Dermis microvascular lymphatic vessel endothelial cell (primary cell): ENCODE measurements around the gene S1PR1. TPM values are rescaled to one million over a fixed set of nuclear protein-coding genes. Genes with fewer than 3 reads are reported as not detected.
"Not testable (repeated sequence)": the region's sequence is repeated elsewhere in the genome, so short reads cannot be mapped to it uniquely, and the experiment has no call there.

Experiments used
- DNase-seq, 2 donors: peaks; one replicate each; pipeline versions ENCODE4 v3.0.0 to v3.0.0-alpha.2; 2010; ENCODE audit warnings: low read depth in 2 of 2
- total RNA-seq: library from RNA; depleted of rRNA; stranded (reverse); fragments of >200 nt; gene quantifications from 2 replicates; pipeline ENCODE4 v1.2.1, GENCODE V29; 2014

S1PR1 gene
- total RNA-seq, result 184 and 254 TPM in 2 replicates

DNA sequence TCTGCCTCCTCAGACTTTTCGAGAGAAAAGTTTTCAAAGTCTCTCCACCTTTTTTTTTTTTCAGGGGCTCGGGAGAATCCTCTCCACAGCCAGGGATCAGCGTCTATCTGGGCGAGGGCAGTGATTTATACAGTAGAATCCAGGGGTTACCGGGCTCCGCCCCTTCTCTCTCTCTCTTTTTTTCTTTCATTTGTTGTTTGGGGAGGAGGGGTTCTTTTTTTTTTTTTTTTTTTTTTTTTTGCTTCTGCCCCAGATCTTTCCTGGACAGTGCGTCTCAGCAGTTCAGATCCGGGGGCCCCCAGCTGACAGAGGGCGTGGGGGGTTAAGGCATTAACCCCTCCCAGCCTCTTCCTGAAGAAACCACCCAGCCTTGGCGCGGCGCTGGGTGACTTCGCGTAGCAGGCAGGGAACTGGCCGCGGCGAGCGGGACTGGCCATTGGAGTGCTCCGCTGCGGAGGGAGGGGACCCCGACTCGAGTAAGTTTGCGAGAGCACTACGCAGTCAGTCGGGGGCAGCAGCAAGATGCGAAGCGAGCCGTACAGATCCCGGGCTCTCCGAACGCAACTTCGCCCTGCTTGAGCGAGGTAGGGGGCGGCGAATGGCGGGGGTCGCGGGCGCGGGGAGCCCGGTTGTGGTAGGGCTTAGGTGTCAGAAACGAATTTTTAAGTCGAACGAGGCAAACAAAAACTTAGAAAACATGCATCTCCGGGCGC lies at the start of gene S1PR1:
TSS of gene S1PR1 (plus strand) at position 504 of the 713 bp plus-strand sequence. CDS start 1,966 bp downstream, outside the sequence.
- peak; percentile 90 to 96 for DNase-seq

DNA sequence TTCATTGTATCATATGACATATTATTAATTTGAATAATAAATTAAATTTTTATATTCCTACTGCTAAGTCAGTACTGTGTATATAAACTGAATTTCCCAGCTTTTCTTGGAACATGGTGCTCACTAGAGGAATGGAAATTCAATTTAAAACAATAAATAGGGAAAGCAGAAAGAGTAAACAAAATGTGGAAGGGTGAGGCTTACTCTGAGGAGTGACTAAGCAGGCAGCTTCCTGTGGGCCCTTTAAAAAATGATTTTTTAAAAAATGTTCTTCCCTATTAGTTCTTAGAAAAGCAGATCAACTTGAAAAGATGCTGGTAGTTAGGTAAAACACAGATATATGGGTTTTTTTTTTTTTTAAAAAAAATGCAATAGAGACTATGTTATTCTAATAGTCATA lies 49.5 kb upstream of the S1PR1 start:
- peak in 1 of 2 donors; percentile 57 for DNase-seq

DNA sequence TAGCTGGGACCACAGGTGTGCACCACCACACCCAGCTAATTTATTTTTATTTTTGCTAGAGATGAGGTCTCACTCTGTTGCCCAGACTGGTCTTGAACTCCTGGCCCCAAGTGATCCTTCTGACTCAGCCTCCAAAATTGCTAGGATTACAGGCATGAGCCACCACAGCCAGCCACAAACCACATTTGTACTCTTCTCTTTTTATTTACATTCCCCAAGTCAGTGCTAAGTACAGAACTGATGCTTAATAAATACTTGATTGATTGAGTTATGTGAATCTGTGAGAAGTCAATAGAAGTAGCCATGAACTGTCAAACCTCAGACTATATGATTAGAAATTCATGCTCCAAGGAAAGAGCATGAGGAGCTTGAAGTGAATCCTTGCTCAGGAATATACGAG lies 48.5 kb upstream of the S1PR1 start:
- no peak for DNase-seq

DNA sequence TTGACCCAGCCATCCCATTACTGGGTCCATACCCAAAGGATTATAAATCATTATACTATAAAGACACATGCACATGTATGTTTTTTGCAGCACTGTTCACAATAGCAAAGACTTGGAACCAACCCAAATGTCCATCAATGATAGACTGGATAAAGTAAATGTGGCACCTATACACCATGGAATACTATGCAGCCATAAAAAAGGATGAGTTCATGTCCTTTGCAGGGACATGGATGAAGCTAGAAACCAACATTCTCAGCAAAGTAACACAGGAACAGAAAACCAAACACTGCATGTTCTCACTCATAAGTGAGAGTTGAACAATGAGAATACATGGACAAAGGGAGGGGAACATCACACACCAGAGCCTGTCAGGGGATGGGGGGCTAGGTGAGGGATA lies 47.9 kb upstream of the S1PR1 start:
- not testable (repeated sequence) for DNase-seq

DNA sequence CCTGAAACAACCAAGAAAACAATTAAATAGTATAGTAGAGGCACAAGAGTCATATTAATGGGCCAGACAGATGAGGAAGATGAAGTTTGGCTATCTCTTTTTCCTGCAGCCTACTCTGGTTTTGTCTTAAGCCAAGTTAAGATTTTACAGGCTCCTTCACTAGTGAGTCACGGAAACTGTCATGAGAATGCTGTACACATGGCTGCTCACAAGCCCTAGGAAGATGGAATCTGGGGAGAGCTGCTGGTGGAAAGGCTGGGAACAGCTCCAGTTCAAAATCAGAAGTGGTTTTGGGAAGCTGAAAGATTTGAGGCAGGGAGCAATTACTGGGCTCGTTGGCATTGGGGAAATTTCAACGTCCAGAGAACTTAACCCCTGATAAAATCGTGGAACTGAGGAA lies 46.4 kb upstream of the S1PR1 start:
- DNase-seq, result no peak

DNA sequence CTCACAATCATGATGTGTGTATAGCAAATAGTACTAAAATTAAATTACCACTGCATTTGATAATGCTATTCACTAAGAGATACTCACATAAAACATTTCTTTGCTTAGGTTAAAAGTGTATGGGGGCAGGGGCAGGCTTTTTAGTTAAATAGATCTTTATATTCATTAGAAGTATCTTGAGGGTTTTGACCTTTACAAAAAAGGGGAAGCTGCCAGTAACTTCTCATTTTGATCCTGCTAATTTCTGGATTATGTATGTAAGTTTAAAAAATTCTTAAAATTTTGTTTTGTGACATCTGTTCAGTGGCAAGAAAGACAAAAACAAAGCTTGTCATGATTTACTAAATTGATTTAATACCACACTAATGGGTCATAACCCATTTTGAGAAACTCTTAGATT lies 45.8 kb upstream of the S1PR1 start:
- DNase-seq, result no peak

DNA sequence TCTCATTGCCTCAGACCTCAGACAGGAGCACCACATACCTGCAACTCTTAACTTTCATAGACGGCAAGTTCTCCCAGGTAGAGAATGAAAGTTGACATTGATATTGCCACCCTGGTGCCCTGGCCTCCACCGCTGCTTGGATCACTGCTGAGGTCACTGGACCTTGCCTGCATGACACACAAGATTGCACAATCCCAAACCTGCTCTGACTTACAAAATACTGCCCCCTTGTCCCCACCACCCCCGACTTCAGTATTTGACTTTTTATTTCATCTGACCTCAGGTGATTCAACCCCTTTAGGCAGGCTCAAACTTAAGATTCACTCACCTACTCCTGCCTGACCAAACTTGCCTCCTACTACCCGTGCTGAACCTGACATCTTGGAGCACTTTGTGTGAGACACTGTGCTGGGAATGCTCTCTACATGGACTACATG lies 43.1 kb upstream of the S1PR1 start:
- DNase-seq, result no peak

DNA sequence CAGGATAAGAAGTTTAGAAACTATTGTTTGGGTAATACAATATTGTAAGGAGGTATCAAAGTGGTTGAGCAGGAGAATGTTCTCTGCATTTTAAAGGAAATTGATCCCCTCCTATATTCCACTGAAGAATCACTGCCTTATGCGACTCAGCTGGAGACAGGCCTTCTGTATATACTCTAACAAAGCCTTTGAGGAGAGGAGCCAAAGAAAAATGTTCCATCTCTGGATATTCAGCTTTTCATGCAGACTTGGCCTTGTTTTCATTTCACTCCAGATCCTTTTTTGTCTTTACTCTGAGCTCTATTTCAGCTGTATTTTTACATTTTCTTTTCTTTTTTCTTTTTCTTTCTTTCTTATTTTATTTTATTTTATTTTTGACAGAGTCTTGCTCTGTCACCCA lies 42.1 kb upstream of the S1PR1 start:
- DNase-seq, result no peak

DNA sequence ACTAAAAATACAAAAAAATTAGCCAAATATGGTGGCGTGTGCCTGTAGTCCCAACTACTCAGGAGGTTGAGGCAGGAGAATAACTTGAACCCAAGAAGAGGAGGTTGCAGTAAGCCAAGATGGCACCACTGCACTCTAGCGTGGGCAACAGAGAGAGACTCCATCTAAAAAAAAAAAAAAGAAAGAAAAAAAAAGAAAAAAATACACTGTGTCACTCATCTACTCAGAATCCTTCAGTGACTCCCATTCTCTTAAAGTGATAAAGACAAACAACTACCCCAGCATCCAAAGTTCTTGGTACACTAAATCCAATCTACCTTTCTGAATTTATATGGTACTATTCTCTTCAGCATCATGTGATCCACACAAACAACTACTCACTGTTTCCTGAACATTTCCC lies 40.2 kb upstream of the S1PR1 start:
- DNase-seq, result no peak

DNA sequence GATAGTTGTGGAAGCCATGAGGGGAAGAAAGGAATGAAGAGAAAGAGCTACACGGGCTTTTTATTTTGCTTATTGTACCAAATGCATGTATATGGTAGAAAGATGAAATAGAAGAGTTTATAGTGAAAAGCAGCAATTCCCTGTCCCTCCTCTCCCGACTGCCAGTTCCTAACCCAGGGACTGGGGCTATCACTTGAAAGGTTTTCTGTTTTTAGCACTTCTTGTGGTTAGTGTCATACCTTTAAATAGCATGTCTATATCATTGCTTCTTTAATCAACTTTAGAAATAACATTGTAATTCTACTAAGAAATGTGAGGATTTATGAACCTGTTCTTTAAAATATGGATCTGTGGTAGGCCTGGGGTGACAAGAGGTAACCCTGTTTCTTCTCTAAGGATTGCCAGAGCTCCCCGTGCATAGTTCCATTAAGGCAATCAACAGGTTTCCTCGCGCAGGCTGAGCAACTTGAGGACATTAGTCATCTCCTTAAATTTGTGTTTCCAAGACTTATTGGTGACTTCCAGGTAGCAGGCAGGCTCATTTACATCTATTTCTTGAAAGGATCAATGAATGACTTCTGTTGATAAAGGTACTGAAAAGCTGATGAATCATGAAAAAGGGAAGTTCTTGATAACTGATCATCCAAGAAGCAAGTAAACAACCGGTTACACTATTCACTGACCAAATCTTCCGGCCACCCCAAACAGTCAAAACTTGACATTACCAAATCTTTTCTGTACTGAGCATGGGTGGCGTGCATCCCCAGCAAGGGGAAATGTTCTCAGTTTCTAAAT lies 37.8 kb upstream of the S1PR1 start:
- no peak for DNase-seq

DNA sequence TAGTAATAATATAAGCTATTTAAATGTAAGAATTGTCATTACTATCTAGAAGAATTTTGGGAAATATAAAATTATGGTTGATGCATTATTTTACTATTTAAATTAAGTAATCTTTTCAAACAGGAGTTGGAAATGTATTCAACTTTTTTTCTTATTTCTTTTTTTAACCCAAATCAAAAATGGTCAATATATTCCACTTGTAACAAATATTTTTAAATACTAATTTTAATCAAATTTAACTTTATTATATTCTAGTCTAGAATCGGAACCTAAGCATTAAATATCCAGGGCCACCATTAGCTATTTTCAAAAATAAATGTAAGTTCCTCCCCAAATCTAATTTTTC lies 37.2 kb upstream of the S1PR1 start:
- DNase-seq, result no peak

DNA sequence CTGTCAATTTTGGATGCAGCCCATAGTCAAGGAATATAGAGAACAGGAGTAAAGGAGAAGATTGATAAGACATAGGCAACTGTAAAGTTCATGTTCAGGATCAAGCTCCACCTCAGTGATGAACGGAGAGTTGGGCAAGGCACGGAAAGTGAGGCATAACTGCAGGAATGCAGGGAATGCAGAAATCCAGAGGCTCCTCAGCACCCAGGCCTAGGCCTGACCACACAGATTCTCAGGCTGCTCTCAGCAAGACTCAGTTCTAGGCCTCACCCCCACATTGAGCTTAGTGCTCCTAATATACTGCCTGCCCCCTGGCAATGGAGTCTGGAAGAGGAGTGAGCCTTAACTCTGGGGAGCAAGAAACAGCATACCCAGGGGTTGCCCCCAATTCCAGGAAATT lies 36.3 kb upstream of the S1PR1 start:
- peak in 1 of 2 donors; percentile 24 for DNase-seq

DNA sequence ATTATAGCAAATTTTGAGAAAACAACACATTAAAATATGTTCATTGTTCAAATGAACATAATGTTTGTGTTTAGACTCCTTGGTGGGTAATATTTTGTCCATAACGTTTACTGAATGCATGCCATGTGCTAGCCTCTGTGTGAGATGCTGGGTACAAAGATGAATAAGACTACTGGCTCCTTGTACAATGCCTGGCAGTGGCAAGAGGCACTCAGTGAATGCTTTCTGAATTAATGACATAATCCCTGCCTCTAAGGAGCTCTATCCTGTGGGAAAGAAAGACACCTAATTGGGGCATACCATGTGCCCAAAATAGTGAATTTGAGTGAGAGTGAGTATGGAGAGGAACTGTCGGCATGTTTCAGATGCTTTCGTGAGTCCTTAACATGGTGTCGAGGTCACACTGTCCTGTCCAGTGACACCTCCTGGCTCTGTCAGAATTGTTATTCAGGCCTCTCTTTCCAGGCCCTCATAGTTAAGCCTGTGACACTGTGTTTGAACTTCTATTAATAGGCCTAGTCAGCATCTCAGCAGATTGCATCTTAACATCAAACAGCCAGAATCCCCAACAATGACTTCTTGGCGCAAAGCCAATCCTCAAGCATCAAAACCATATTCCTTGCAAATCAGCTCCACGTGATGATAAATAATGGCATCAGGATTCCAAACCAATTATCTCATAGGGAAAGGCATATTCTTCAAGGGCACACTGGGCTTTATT lies 32.8 kb upstream of the S1PR1 start:
- peak in 1 of 2 donors; percentile 49 for DNase-seq

DNA sequence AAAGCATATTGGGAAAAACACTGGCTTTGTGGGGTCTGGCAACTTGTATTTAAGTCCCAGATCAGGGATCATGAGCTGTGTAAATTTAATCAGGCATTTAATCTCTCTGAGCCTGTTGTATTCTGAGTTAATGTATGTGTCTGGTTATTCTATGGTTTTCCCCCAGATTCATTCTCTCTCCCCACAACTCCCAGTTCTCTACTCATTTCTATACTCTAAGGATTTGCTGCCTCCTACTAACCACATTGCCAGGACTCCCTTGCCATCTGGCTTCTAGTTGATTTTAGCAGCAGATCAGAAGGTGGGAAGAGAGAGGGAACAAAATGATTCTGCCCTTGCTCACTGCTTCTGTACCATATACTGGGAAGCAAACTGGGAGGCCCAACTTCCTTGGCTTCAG lies 31.4 kb upstream of the S1PR1 start:
- no peak for DNase-seq

DNA sequence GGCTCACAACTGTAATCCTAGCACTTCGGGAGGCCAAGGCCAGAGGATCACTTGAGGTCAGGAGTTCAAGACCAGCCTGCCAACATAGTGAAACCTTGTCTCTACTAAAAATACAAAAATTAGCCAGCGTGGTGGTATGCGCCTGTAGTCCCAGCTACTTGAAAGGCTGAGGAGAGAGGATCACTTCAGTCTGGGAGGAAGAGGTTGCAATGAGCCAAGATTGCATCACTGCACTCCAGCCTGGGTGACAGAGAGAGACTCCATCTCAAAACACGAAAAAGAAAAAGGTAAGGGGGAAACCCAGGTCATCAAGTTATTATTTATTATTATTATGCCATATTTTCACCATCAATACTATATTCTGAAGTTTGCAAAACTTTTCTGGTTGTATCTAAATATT lies 30.7 kb upstream of the S1PR1 start:
- not testable (repeated sequence) for DNase-seq

DNA sequence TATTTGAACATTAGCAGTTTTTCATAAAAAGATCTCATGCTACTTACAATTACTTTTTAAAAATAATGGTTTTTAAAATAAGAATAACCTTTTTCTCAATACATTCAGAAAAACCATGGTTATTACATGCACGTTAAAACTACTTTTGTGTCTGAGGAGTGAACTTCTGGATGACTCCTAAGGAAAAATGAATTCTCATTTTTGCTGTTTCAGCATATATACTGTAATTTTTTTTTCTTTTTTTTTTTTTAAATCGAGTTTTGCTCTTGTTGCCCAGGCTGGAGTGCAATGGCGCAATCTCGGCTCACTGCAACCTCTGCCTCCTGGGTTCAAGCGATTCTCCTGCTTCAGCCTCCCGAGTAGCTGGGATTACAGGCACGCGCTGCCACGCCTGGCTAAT lies 29.5 kb upstream of the S1PR1 start:
- not testable (repeated sequence) for DNase-seq

DNA sequence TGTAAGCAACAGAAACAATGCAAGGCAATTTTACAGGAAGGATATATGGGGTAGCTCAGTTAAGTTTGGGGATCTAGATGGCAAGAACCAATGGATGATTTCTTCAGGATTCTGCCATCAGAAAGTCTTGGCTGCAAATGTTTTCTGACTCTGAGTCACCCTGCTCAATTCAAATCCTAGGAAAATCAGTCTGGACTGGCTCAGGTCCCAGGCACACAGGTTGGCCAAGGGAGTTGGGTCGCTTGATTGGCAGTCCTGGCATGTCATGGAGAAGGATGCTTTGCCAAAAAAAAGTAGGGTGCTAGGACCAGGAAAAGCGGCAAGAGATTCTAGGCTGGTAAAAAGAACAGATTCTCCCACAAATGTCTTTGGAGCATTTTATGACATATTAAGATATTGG lies 28.9 kb upstream of the S1PR1 start:
- DNase-seq, result no peak

DNA sequence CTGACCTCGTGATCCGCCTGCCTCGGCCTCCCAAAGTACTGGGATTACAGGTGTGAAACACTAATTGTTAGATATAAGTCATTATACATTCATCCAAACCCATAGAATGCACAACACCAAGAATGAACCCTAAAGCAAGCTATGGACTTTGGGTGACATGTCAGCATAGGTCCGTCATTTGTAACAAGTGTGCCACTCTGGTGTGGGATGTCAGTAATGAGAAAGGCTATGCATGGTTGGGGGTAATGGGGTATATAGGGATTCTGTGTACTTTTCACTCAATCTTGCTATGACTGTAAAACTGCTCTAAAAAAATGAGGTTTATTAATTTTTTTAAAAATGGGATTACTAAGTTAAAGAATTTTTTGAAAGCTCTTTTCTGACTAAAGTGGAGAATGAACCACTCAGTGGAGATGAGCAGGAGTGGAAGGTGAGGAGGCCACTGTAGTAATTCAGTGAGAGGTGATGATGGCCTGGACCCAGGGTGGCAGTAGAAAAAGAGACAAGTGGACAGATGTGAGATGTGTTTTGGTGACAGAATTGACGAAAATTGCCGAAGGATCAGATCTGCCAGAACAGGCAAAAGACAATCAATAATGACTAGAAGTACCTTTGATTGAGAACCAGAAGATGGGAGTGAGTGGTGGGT lies 21.3 kb upstream of the S1PR1 start:
- DNase-seq, result no peak

DNA sequence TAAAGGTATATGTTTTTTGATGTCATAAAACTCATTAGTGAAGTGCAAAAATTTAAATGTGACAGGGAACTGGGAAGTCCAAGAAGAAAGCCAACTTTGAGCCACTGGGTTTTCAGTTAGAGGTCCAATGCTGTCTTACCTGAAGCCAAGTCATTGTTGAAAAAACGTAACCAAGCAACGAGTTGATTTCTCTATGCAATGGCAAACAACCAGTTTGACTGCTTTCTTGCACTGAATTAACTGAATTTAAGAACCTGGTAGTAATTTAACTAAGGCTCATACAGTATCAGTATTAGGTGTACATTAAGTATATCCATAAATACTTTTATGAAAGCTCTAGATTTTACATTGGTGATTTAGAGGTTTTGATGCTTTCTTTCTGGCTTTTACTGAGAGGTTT lies 20.2 kb upstream of the S1PR1 start:
- no peak for DNase-seq

DNA sequence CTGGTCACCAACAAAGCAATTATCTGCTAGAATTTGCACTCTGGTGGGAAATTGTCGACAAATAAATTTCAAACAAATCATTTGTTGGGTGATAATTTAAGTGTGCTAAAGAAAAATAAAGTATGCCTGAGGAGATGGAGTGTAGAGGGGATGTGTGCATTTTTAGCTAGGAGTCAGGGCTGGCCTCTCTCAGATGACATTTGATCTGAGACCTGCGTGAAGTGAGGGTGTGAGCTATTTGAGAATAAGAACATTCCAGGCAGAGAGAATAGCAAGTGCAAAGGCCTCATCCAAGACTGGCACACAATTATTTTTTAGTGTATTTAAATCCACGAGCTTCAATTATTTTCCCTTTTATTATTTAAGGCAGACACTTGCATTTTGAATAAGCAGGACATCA lies 19.7 kb upstream of the S1PR1 start:
- no peak for DNase-seq

DNA sequence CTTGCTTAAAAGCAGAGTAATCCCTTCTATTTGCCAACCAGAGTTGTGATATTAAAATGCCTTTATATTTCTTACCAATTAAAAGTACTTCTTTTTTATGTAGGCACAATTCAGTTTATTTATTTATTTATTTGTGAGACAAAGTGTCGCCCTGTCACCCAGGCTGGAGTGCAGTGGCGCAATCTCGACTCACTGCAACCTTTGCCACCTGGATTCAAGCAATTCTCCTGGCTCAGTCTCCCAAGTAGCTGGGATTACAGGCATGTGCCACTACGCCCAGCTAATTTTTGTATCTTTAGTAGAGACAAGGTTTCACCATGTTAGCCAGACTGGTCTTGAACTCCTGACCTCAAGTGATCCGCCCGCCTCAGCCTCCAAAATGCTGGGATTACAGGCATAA lies 17.9 kb upstream of the S1PR1 start:
- not testable (repeated sequence) for DNase-seq
